Erythroblast (primary cell): ENCODE results near the gene MAP3K2.
"Not testable (repeated sequence)": the region's sequence is repeated elsewhere in the genome, so short reads cannot be mapped to it uniquely, and the experiment has no call there.

Source experiments
- DNase-seq, 2 experiments: peaks; one replicate each; lab custom pipeline; 2025; lab: John Stamatoyannopoulos, UW
- GATA1 ChIP-seq: IDR thresholded peaks from 2 replicates; pipeline ENCODE4 v1.6.1; 2011; ENCODE audit warnings: low read depth, mild to moderate bottlenecking, control low read depth, low read length, moderate library complexity
- POLR2A ChIP-seq: IDR thresholded peaks from 2 replicates; pipeline ENCODE4 v1.6.1; 2011; ENCODE audit warnings: mild to moderate bottlenecking, low read length

Gene MAP3K2

GRCh38 chr2:127362971-127363370 lies 24.8 kb downstream of the MAP3K2 start:
- DNase-seq = no peak
- no peak for TF ChIP-seq GATA1
- TF ChIP-seq POLR2A = no peak

GRCh38 chr2:127361929-127362885 lies 25.6 kb downstream of the MAP3K2 start:
- TF ChIP-seq GATA1 = no peak
- TF ChIP-seq POLR2A = no peak
- DNase-seq = no peak

- no peak for TF ChIP-seq POLR2A
- no peak for TF ChIP-seq GATA1
- DNase-seq = no peak
Observed at GRCh38 chr2:127360242-127360641, 27.5 kb downstream of the MAP3K2 start.

- no peak for DNase-seq
- TF ChIP-seq GATA1 (no peak), POLR2A (no peak)
Observed at GRCh38 chr2:127359520-127359919, 28.3 kb downstream of the MAP3K2 start.

GRCh38 chr2:127358971-127359370 lies 28.8 kb downstream of the MAP3K2 start:
- TF ChIP-seq POLR2A (no peak), GATA1 (no peak)
- DNase-seq = no peak

- peak in 1 of 2 experiments; percentile 8 for DNase-seq
Observed at GRCh38 chr2:127358044-127358443, 29.7 kb downstream of the MAP3K2 start.

GRCh38 chr2:127357591-127357990 lies 30.2 kb downstream of the MAP3K2 start:
- no peak for DNase-seq
- TF ChIP-seq POLR2A = no peak
- no peak for TF ChIP-seq GATA1

More at GRCh38 chr2:127358044-127358443, 29.7 kb downstream of the MAP3K2 start:
- TF ChIP-seq POLR2A = no peak
- no peak for TF ChIP-seq GATA1

- TF ChIP-seq POLR2A = no peak
- no peak for TF ChIP-seq GATA1
- no peak for DNase-seq
Observed at GRCh38 chr2:127356531-127356930, 31.2 kb downstream of the MAP3K2 start.

- TF ChIP-seq POLR2A = no peak
- TF ChIP-seq GATA1 = peak; percentile 25
- DNase-seq = peak; percentile 69 to 81
Observed at GRCh38 chr2:127355407-127356008, 32.3 kb downstream of the MAP3K2 start.

- peak in 1 of 2 experiments; percentile 8 for DNase-seq
Observed at GRCh38 chr2:127353873-127354676, 33.7 kb downstream of the MAP3K2 start.

GRCh38 chr2:127353223-127353622 lies 34.6 kb downstream of the MAP3K2 start:
- not testable (repeated sequence) for DNase-seq

- no peak for DNase-seq
- TF ChIP-seq GATA1 (no peak), POLR2A (no peak)
Observed at GRCh38 chr2:127351603-127352002, 36.2 kb downstream of the MAP3K2 start.

GRCh38 chr2:127348426-127349000 lies 39.3 kb downstream of the MAP3K2 start:
- TF ChIP-seq POLR2A = no peak
- no peak for TF ChIP-seq GATA1
- no peak for DNase-seq

GRCh38 chr2:127347734-127348392 lies 39.9 kb downstream of the MAP3K2 start:
- peak; percentile 11 to 58 for DNase-seq
- no peak for TF ChIP-seq GATA1
- no peak for TF ChIP-seq POLR2A
